Cardiac muscle cell (in vitro differentiated cells and primary cell): ENCODE measurements around the gene ALPK1. TPM values are rescaled to one million over a fixed set of nuclear protein-coding genes. Genes with fewer than 3 reads are reported as not detected.
"Not testable (repeated sequence)": the region's sequence is repeated elsewhere in the genome, so short reads cannot be mapped to it uniquely, and the experiment has no call there.

Source experiments
- DNase-seq, 2 donors: peaks; one replicate each; pipeline versions ENCODE4 v3.0.0 to v3.0.0-alpha.2; 2010 to 2017; ENCODE audit warnings: low read depth in 1 of 2, low spot score in 1 of 2
- H3K27ac ChIP-seq: fragments of 200-600 bp; sonication (generic); 2 replicates; pipeline ENCODE4 v1.5.1; 2016
- H3K27me3 ChIP-seq: fragments of 200-600 bp; sonication (generic); 2 replicates; pipeline ENCODE4 v1.6.0; 2016; ENCODE audit warnings: control low read depth
- H3K36me3 ChIP-seq: fragments of 200-600 bp; sonication (generic); 2 replicates; pipeline ENCODE4 v1.5.1; 2016; ENCODE audit warnings: control low read depth
- H3K4me1 ChIP-seq: fragments of 200-600 bp; sonication (generic); 2 replicates; pipeline ENCODE4 v1.8.1; 2017; ENCODE audit warnings: low read depth, mild to moderate bottlenecking, mixed run types
- H3K4me3 ChIP-seq: fragments of 200-600 bp; sonication (generic); 2 replicates; pipeline ENCODE4 v1.5.1; 2016; ENCODE audit warnings: mild to moderate bottlenecking
- H3K9me3 ChIP-seq: fragments of 200-600 bp; sonication (generic); 2 replicates; pipeline ENCODE4 v1.5.1; 2017; ENCODE audit warnings: low read depth, mild to moderate bottlenecking, control low read depth
- CTCF ChIP-seq: IDR thresholded peaks from 2 replicates; pipeline ENCODE4 v1.5.1; 2012; ENCODE audit warnings: low read depth, mild to moderate bottlenecking, low read length
- polyA plus RNA-seq: library from polyadenylated mRNA; unstranded; fragments of >200 nt; fragmentation: Nextera tagmentation; extraction: Ambion mirVana; gene quantifications from 2 replicates; pipeline ENCODE4 v1.2.1, GENCODE V29; 2016
- total RNA-seq: library from RNA; depleted of rRNA; stranded (reverse); fragments of >200 nt; gene quantifications from 2 replicates; pipeline ENCODE4 v1.2.3, GENCODE V29; 2016

ALPK1 gene
- total and polyA plus RNA-seq, 2 experiments from 2014 or later: 0.56 to 0.80 TPM

- Histone ChIP-seq H3K9me3 (no peaks in the 10 kb centered on the region), H3K27me3 (no peaks in the 10 kb centered on the region), H3K27ac (no peak overlapping the region), H3K36me3 (no peaks in the 10 kb centered on the region), H3K4me1 (no peaks in the 10 kb centered on the region), H3K4me3 (no peak overlapping the region)
- TF ChIP-seq CTCF: no peak
- no peak for DNase-seq
These were observed 175.1 kb downstream of the ALPK1 start for GRCh38 chr4:112472318-112472717.

- H3K27ac ChIP-seq: no peak overlapping the region
- no peak for TF ChIP-seq CTCF
- H3K4me1 ChIP-seq: no peaks in the 10 kb centered on the region
- no peaks in the 10 kb centered on the region for H3K9me3 ChIP-seq
- no peaks in the 10 kb centered on the region for H3K36me3 ChIP-seq
- no peaks in the 10 kb centered on the region for H3K27me3 ChIP-seq
- H3K4me3 ChIP-seq: no peak overlapping the region
- DNase-seq: no peak
These were observed 176.8 kb downstream of the ALPK1 start for GRCh38 chr4:112473985-112474384.

- Histone ChIP-seq H3K4me1 (no peaks in the 10 kb centered on the region), H3K4me3 (no peak overlapping the region), H3K9me3 (no peaks in the 10 kb centered on the region), H3K27ac (no peak overlapping the region), H3K36me3 (no peaks in the 10 kb centered on the region), H3K27me3 (no peaks in the 10 kb centered on the region)
- no peak for DNase-seq
- no peak for TF ChIP-seq CTCF
These were observed 188.8 kb downstream of the ALPK1 start for GRCh38 chr4:112485930-112486329.

GRCh38 chr4:112490808-112491207, 193.6 kb downstream of the ALPK1 start:
- not testable (repeated sequence) for H3K36me3 ChIP-seq, H3K4me1 ChIP-seq, H3K27me3 ChIP-seq, H3K9me3 ChIP-seq, DNase-seq, H3K4me3 ChIP-seq, H3K27ac ChIP-seq

Other genes starting within 250 kb of the ALPK1 start
- gene FAM241A, start 151.9 kb upstream of the ALPK1 start, total RNA-seq: 1.7 and 2.3 TPM in 2 replicates
- 4.3 and 4.7 TPM in 2 replicates for gene FAM241A, start 151.9 kb upstream of the ALPK1 start, polyA plus RNA-seq
- gene AP1AR, start 65.6 kb upstream of the ALPK1 start, total RNA-seq: 24.4 and 28.0 TPM in 2 replicates
- 21.3 and 21.7 TPM in 2 replicates for gene AP1AR, start 65.6 kb upstream of the ALPK1 start, polyA plus RNA-seq
- gene TIFA, start 11.5 kb upstream of the ALPK1 start, total RNA-seq: 2.5 and 2.7 TPM in 2 replicates
- gene TIFA, start 11.5 kb upstream of the ALPK1 start, polyA plus RNA-seq: 6.5 and 11.0 TPM in 2 replicates
- gene NEUROG2, start 218.8 kb downstream of the ALPK1 start, total RNA-seq: 0.24 TPM in 1 of 2 replicates, not detected in the other
- gene NEUROG2, start 218.8 kb downstream of the ALPK1 start, polyA plus RNA-seq: 0.44 TPM in 1 of 2 replicates, not detected in the other